Occipital lobe (tissue), 2 donors: ENCODE measurements around the gene MAPKBP1. TPM values are rescaled to one million over a fixed set of nuclear protein-coding genes. Genes with fewer than 3 reads are reported as not detected.
"Not testable (repeated sequence)": the region's sequence is repeated elsewhere in the genome, so short reads cannot be mapped to it uniquely, and the experiment has no call there.

Experiments used
- DNase-seq: peaks from one replicate; lab custom pipeline; 2025; lab: John Stamatoyannopoulos, UW
- total RNA-seq: library from RNA; depleted of rRNA; stranded (reverse); fragments of >200 nt; gene quantifications from one replicate; pipeline ENCODE4 v1.2.3, GENCODE V29; 2014

The MAPKBP1 gene
- 32.4 TPM for total RNA-seq

GRCh38 chr15:41774062-41774881 is at the start of gene MAPKBP1:
MAPKBP1 (plus strand) TSS chr15:41774484; CDS start chr15:41775276, 792 bp downstream.
- DNase-seq = peak; percentile 97

- DNase-seq = no peak
These were observed 47.1 kb upstream of the MAPKBP1 start for GRCh38 chr15:41727143-41727542.

- not testable (repeated sequence) for DNase-seq
These were observed 46.2 kb upstream of the MAPKBP1 start for GRCh38 chr15:41728061-41728460.

GRCh38 chr15:41730543-41730942 is 43.7 kb upstream of the MAPKBP1 start:
- no peak for DNase-seq

GRCh38 chr15:41732483-41732882 is 41.8 kb upstream of the MAPKBP1 start:
- no peak for DNase-seq

- DNase-seq = no peak
These were observed 40.2 kb upstream of the MAPKBP1 start for GRCh38 chr15:41734079-41734478.

GRCh38 chr15:41735046-41735445 is 39.2 kb upstream of the MAPKBP1 start:
- no peak for DNase-seq

- not testable (repeated sequence) for DNase-seq
These were observed 38.8 kb upstream of the MAPKBP1 start for GRCh38 chr15:41735492-41735891.

GRCh38 chr15:41746802-41747201 is 27.5 kb upstream of the MAPKBP1 start:
- DNase-seq = no peak

GRCh38 chr15:41756198-41756597 is 18.1 kb upstream of the MAPKBP1 start:
- no peak for DNase-seq

GRCh38 chr15:41772720-41773331 is 1.5 kb upstream of the MAPKBP1 start:
- peak; percentile 13 for DNase-seq

- DNase-seq = no peak
These were observed 954 bp upstream of the MAPKBP1 start for GRCh38 chr15:41773332-41773728.

- no peak for DNase-seq
These were observed 589 bp upstream of the MAPKBP1 start for GRCh38 chr15:41773729-41774061.

- no peak for DNase-seq
These were observed 666 bp downstream of the MAPKBP1 start for GRCh38 chr15:41774882-41775417.

- no peak for DNase-seq
These were observed 1.4 kb downstream of the MAPKBP1 start for GRCh38 chr15:41775651-41776050.

GRCh38 chr15:41777421-41777973 is 3.2 kb downstream of the MAPKBP1 start:
- DNase-seq = no peak

GRCh38 chr15:41778521-41778920 is 4.2 kb downstream of the MAPKBP1 start:
- DNase-seq = no peak

GRCh38 chr15:41779662-41780157 is 5.4 kb downstream of the MAPKBP1 start:
- no peak for DNase-seq

GRCh38 chr15:41780266-41780665 is 6.0 kb downstream of the MAPKBP1 start:
- DNase-seq = no peak

- no peak for DNase-seq
These were observed 6.4 kb downstream of the MAPKBP1 start for GRCh38 chr15:41780727-41781126.

GRCh38 chr15:41782371-41783282 is 8.3 kb downstream of the MAPKBP1 start:
- DNase-seq = no peak
